SHP77 treated with DMSO at 0.1 percent for 48 hours (cell line): ENCODE results near the gene RNASE1.
"Not testable (repeated sequence)": the region's sequence is repeated elsewhere in the genome, so short reads cannot be mapped to it uniquely, and the experiment has no call there.

Experiments
- DNase-seq: peaks from one replicate; lab custom pipeline; 2025; lab: John Stamatoyannopoulos, UW

The RNASE1 gene

DNA sequence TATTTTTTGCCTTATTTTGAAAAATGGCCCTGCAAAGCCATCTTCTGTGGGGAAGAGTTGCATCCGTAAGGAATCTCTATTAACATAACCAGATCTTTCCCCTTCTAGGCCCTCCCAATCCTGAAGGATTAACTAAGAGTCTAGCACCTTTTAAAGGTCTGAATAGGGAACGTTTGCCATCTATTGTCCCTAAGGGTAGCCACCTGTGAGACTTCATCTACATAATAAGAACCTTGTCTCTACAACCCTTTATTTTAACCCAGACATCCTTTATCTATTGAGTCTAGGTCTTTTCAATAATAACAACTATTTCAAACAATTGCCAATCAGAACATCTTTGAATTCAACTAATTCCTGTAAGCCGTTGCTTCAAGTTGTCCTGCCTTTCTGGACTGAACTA is 30.0 kb downstream of the RNASE1 start:
- no peak for DNase-seq

DNA sequence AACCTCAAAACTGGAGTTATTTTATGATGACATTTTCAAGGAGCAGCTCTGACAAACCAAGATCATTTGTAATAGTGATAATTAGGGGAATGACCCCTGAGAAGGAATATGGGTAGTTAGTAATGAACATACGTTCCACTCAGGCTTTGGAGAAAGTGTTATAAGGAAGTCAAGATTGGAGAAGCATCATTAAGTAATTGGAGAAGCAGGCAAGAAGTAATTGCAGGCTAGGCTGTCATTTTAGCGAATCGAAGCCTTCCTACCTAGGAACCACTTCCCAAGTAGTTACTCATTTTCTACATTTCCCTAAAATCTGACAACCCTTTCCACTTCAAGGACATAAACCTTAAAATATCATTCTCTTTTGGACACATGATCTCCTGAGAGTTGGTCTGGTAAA is 33.2 kb downstream of the RNASE1 start:
- DNase-seq: no peak

GRCh38 chr14:20768593-20768892 is 34.1 kb downstream of the RNASE1 start:
- DNase-seq: no peak

DNA sequence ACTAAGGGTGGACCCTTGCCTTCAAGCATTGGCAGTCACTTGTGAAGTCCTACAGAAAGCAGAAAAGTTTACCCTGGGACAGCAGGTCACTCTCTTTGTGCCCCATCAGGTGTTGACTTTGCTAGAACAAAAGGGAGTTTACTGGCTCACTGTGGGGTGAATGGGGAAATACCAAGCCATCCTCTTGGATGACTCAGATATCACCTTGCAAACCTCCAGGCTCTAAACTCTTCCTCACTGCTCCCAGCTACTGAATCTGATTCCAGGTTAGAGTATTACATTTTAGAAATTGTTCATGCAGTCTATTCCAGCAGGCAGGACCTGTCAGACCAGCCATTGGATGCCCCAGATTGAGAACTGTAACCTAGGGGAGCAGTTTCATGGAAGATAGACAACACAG is 41.7 kb downstream of the RNASE1 start:
- no peak for DNase-seq

DNA sequence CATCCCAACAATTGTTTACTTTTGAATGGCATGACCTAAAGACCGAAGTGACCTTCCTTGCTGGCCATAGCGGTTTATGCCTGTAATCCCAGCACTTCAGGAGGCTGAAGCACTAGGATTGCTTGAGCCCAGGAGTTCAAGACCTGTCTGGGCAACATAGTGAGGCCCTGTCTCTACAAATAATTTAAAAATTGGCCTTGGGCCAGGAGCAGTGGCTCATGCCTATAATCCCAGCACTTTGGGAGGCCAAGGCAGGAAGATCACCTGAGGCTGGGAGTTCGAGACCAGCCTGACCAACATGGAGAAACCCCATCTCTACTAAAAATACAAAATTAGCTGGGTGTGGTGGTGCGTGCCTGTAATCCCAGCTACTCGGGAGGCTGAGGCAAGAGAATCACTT is 43.2 kb downstream of the RNASE1 start:
- not testable (repeated sequence) for DNase-seq

DNA sequence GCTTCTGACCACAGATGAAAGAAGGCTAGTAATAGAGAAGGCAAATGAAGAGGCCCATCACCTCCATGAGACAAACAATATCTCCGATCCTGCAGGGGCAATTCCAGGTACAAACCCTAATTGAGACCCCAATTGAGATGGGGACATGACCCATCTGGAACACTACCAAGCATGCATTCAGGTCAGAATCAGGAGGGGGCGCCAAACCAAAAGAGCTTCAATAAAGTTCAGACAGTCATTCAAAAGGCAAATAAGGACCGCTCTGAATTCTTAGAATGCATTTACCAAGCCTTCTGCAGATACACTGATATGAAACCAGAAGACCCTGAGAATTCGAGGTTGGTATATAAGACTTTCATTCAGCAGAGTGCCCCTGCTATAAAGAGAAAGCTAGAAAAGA is 44.7 kb downstream of the RNASE1 start:
- no peak for DNase-seq

- no peak for DNase-seq
Measured at GRCh38 chr14:20755037-20755436, 47.6 kb downstream of the RNASE1 start.

DNA sequence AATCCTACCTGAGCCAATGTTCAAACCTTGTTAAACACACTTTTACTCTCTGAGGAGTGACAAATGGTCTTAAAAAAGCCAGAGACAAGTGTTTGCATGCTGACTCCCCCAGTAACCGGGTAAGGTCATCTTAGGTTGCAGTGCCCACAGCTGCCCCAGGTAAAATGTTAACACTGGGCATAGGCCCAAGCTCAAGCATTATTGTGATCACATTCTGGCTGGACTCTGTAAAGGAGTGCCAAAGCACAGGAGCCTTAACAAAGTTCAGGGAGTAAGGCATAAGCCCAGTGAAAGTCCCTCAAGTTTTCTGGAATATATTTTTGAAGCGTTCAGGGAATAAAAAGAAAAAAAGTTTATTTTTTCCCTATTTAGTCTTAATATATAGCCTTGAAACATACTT is 48.3 kb downstream of the RNASE1 start:
- no peak for DNase-seq

DNA sequence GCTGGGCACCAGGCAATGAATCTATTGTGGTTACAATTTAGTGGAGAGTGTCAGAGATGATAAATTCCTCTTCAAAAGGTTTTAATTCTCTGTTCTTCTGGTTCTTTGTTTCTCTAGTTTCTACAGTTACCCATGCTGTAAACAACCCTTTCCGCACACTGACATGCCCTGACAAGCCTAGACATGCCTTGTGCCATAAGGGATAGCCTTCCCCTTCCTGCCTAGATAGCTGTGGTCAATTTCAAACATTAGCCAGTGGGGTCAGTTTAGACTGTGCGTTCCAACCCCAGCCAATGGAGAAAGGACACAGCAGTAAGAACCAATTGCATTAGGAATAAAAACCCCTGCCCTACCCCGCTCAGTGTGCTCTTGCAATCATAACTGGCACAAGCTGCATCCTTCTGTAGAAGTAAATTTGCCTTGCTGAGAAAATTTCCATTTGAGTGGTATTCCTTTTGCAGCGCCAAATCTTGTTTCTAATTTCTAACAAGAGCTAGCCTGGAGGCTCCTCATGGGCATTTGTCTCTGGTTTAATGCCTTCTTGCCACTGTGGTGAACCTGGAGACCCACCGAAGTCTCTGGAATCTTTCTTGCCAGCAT is 50.6 kb downstream of the RNASE1 start:
- no peak for DNase-seq
